Bronchial epithelial cell (primary cell): ENCODE measurements around the gene BFSP2. TPM values are rescaled to one million over a fixed set of nuclear protein-coding genes. Genes with fewer than 3 reads are reported as not detected.

Experiments used
- DNase-seq: peaks from one replicate; pipeline ENCODE4 v3.0.0-alpha.2; 2010; ENCODE audit warnings: low read depth
- FAIRE-seq: peaks from 2 replicates; lab custom pipeline; 2011; peaks lifted over from hg19 to GRCh38; lab: Jason Lieb, UNC
- H3K27me3 ChIP-seq: 2 replicates; pipeline ENCODE4 v1.5.1; 2011; ENCODE audit warnings: low read length; ENCODE audit not compliant: control insufficient read depth, insufficient read depth
- H3K36me3 ChIP-seq: 2 replicates; pipeline ENCODE4 v1.5.1; 2011; ENCODE audit warnings: low read length; ENCODE audit not compliant: control insufficient read depth, insufficient read depth
- H3K4me3 ChIP-seq: 2 replicates; pipeline ENCODE4 v1.5.1; 2011; ENCODE audit warnings: mild to moderate bottlenecking, low read depth, low read length, control low read depth
- CTCF ChIP-seq: IDR thresholded peaks from 2 replicates; pipeline ENCODE4 v1.5.1; 2011; ENCODE audit warnings: mild to moderate bottlenecking, moderate library complexity, low read length, control low read depth, inconsistent platforms; ENCODE audit not compliant: insufficient read depth, severe bottlenecking
- total RNA-seq: library from RNA; depleted of rRNA; stranded (reverse); fragments of >200 nt; gene quantifications from 2 replicates; pipeline ENCODE4 v1.2.1, GENCODE V29; 2014

BFSP2 gene
- total RNA-seq, 1 donor from 2014 or later: not detected

GRCh38 chr3:133413161-133414020, 13.5 kb downstream of the BFSP2 start:
- no peaks in the 10 kb centered on the region for H3K27me3 ChIP-seq
- FAIRE-seq (no peak), DNase-seq (no peak)
- no peak for TF ChIP-seq CTCF
- no peak overlapping the region for H3K4me3 ChIP-seq
- no peaks in the 10 kb centered on the region for H3K36me3 ChIP-seq

- no peak for FAIRE-seq
Measured at GRCh38 chr3:133414021-133414392, 14.2 kb downstream of the BFSP2 start.

GRCh38 chr3:133418361-133418760, 18.5 kb downstream of the BFSP2 start:
- TF ChIP-seq CTCF: no peak
- FAIRE-seq (no peak), DNase-seq (no peak)
- Histone ChIP-seq H3K4me3 (no peak overlapping the region), H3K27me3 (peaks cover 4% of the 10 kb centered on the region), H3K36me3 (no peaks in the 10 kb centered on the region)

More at GRCh38 chr3:133414021-133414392, 14.2 kb downstream of the BFSP2 start:
- no peak for TF ChIP-seq CTCF
- Histone ChIP-seq H3K4me3 (no peak overlapping the region), H3K27me3 (no peaks in the 10 kb centered on the region), H3K36me3 (no peaks in the 10 kb centered on the region)
- no peak for DNase-seq

- no peak for TF ChIP-seq CTCF
- FAIRE-seq: no peak
- Histone ChIP-seq H3K4me3 (no peak overlapping the region), H3K36me3 (no peaks in the 10 kb centered on the region), H3K27me3 (peaks cover 4% of the 10 kb centered on the region)
- DNase-seq: no peak
Measured at GRCh38 chr3:133419151-133419909, 19.5 kb downstream of the BFSP2 start.

GRCh38 chr3:133424937-133425869, 25.3 kb downstream of the BFSP2 start:
- TF ChIP-seq CTCF: no peak
- H3K36me3 ChIP-seq: no peaks in the 10 kb centered on the region
- peaks cover 4% of the 10 kb centered on the region for H3K27me3 ChIP-seq
- FAIRE-seq (no peak), DNase-seq (no peak)
- no peak overlapping the region for H3K4me3 ChIP-seq
